HepG2 (cell line): ENCODE measurements around the gene SCAND1. TPM values are rescaled to one million over a fixed set of nuclear protein-coding genes. Genes with fewer than 3 reads are reported as not detected.

Source experiments
- ATAC-seq: fragments of 200-7000 bp; cut with Tn5 transposase; 3 replicates; pipeline ENCODE4 v1.9.1; 2020; ENCODE audit warnings: mild to moderate bottlenecking, moderate library complexity
- BruUV-seq: library from RNA; stranded (reverse); fragments of 400-500 nt; replicated peaks from 2 replicates; lab custom pipeline; 2021; lab: Mats Ljungman, UMichigan
- CTCF ChIA-PET: fragments of 300-600 bp; formaldehyde crosslinking; extraction: SDS; loops from one replicate; lab custom pipeline; 2021; ENCODE audit warnings: low total read pairs, inconsistent platforms, low intra/inter-chr PET ratio; lab: Yijun Ruan, JAX
- POLR2A ChIA-PET: fragments of 350-600 bp; sonication (Branson Sonifier 250); formaldehyde crosslinking; loops from one replicate; lab custom pipeline; 2020; ENCODE audit warnings: antibody characterized with exemption, inconsistent platforms; lab: Yijun Ruan, JAX
- DNase-seq: peaks from one replicate; pipeline ENCODE4 v3.0.0-alpha.2; 2015; ENCODE audit warnings: low spot score
- FAIRE-seq: peaks from 3 replicates; lab custom pipeline; 2011; peaks lifted over from hg19 to GRCh38; lab: Jason Lieb, UNC
- H2AFZ ChIP-seq: one replicate; pipeline ENCODE4 v1.6.1; 2011; ENCODE audit warnings: low read length, inconsistent platforms
- H3K27ac ChIP-seq: fragments of 300-600 bp; 3 replicates; pipeline ENCODE4 v1.8.0; 2011; ENCODE audit warnings: mixed run types, mild to moderate bottlenecking, mixed read lengths, low read length, inconsistent platforms; ENCODE audit not compliant: insufficient read depth; ENCODE audit errors: extremely low read length
- H3K27me3 ChIP-seq, 2 experiments: fragments of 200-600 bp in 1 of 2; 2 replicates in 1 of 2; 3 replicates in 1 of 2; pipeline versions ENCODE4 v1.6.0 to v1.8.0; 2011; ENCODE audit warnings: low read length in 2 of 2, mild to moderate bottlenecking in 2 of 2, moderate library complexity in 2 of 2, inconsistent platforms in 1 of 2; ENCODE audit not compliant: insufficient read depth in 2 of 2, control insufficient read depth in 1 of 2
- H3K36me3 ChIP-seq, 2 experiments: fragments of 200-600 bp in 1 of 2; replicated peaks in 1 of 2; 2 replicates in 1 of 2; 3 replicates in 1 of 2; pipeline versions ENCODE4 v1.5.1 to v1.8.0; 2011; ENCODE audit warnings: low read length in 2 of 2, inconsistent platforms in 1 of 2; ENCODE audit not compliant: insufficient read depth in 2 of 2, control insufficient read depth in 1 of 2
- H3K4me1 ChIP-seq: 2 replicates; pipeline ENCODE4 v1.5.1; 2012; ENCODE audit warnings: low read length, inconsistent platforms; ENCODE audit not compliant: insufficient read depth
- H3K4me2 ChIP-seq: 2 replicates; pipeline ENCODE4 v1.6.0; 2011; ENCODE audit warnings: low read depth, low read length, inconsistent platforms
- H3K4me3 ChIP-seq, 3 experiments: fragments of 200-600 bp in 1 of 3; sonication (generic), shearing (Covaris generic) in 1 of 3; replicated peaks in 1 of 3; 2 replicates each; pipeline ENCODE4 v1.5.1; 2011 to 2016; ENCODE audit warnings: low read length in 3 of 3, inconsistent platforms in 2 of 3, low read depth in 2 of 3, mild to moderate bottlenecking in 2 of 3, control low read depth in 1 of 3, mixed read lengths in 1 of 3; ENCODE audit not compliant: insufficient read depth in 1 of 3
- H3K79me2 ChIP-seq: one replicate; pipeline ENCODE4 v1.6.1; 2011; ENCODE audit warnings: low read length, inconsistent platforms; ENCODE audit not compliant: insufficient read depth
- H3K9ac ChIP-seq: 2 replicates; pipeline ENCODE4 v1.6.0; 2011; ENCODE audit warnings: mild to moderate bottlenecking, low read depth, low read length, inconsistent platforms; ENCODE audit not compliant: insufficient read depth
- H3K9me3 ChIP-seq: 2 replicates; pipeline ENCODE4 v1.5.1; 2012; ENCODE audit warnings: mild to moderate bottlenecking, low read length
- H4K20me1 ChIP-seq: 2 replicates; pipeline ENCODE4 v1.6.0; 2011; ENCODE audit warnings: inconsistent platforms, mild to moderate bottlenecking, low read length, moderate library complexity; ENCODE audit not compliant: insufficient read depth
- GTF3A ChIP-seq: sonication (generic); formaldehyde crosslinking; conservative IDR thresholded peaks from 2 replicates; pipeline ENCODE4 v1.4.0; 2020; ENCODE audit warnings: mild to moderate bottlenecking, missing genetic modification reagents
- SMYD3 ChIP-seq: sonication (generic); formaldehyde crosslinking; IDR thresholded peaks from 2 replicates; pipeline ENCODE4 v1.8.1; 2023; ENCODE audit warnings: mild to moderate bottlenecking, missing genetic modification reagents
- ZNF558 ChIP-seq: sonication (generic); formaldehyde crosslinking; IDR thresholded peaks from 2 replicates; pipeline ENCODE4 v1.9.0; 2022; ENCODE audit warnings: mild to moderate bottlenecking, missing genetic modification reagents, borderline replicate concordance
- WGBS: methylation state at CpG from one replicate; pipeline ENCODE4 v1.1.6; 2017; ENCODE audit warnings: low lambda C conversion rate; 5-methylcytosine and 5-hydroxymethylcytosine counted together
- in situ Hi-C: cut with HindIII; loops from 2 replicates; pipeline ENCODE4 v1.10.0; 2017; ENCODE audit warnings: low pct_unique_long_range_greater_than_20kb; ENCODE audit not compliant: extremely low pct_ligation_motif_present
- intact Hi-C: fragments of 100-400 bp; cut with micrococcal nuclease; formaldehyde crosslinking; loops from one replicate; pipeline ENCODE4 v1.10.0; 2022; ENCODE audit not compliant: unreplicated experiment
- polyA plus RNA-seq, 8 experiments: library from polyadenylated mRNA; depleted of rRNA in 3 of 8; stranded (reverse) in 7 of 8; unstranded in 1 of 8; fragments of >200 nt; fragmentation: Illumina TruSeq in 4 of 8; extraction: Trizol in 4 of 8; gene quantifications; 2 replicates each; pipeline versions ENCODE4 v1.2.1 to v1.2.3, GENCODE V29; 2011 to 2016; ENCODE audit warnings: low read depth in 4 of 8, missing spikeins in 1 of 8, mixed read lengths in 1 of 8; ENCODE audit not compliant: insufficient read depth in 1 of 8
- total RNA-seq, 5 experiments: library from RNA; depleted of rRNA; stranded (reverse); fragments of >200 nt; fragmentation: Illumina TruSeq; extraction: Trizol; gene quantifications; 2 replicates each; pipeline ENCODE4 v1.2.3, GENCODE V29; 2016; ENCODE audit warnings: low read depth in 1 of 5
- TF ChIP-seq, protein P1 (sequence below): sonication (generic); formaldehyde crosslinking; IDR thresholded peaks from 2 replicates; pipeline ENCODE4 v1.5.0; 2020; ENCODE audit warnings: missing genetic modification reagents
- TF ChIP-seq, protein P2 (sequence below), 2 experiments: fragments of 450-650 bp in 1 of 2; sonication (generic) in 1 of 2; formaldehyde crosslinking in 1 of 2; IDR thresholded peaks; 2 replicates each; pipeline versions ENCODE4 v1.6.1 to v1.8.0; 2016 to 2022; ENCODE audit warnings: antibody characterized with exemption in 1 of 2, mild to moderate bottlenecking in 1 of 2, missing genetic modification reagents in 1 of 2

The SCAND1 gene
- total and polyA plus RNA-seq, 2 of the 13 experiments (the other 11 are each of a cell fraction or from before 2014, with no cell fraction given), result 19.3 to 109 TPM

DNA sequence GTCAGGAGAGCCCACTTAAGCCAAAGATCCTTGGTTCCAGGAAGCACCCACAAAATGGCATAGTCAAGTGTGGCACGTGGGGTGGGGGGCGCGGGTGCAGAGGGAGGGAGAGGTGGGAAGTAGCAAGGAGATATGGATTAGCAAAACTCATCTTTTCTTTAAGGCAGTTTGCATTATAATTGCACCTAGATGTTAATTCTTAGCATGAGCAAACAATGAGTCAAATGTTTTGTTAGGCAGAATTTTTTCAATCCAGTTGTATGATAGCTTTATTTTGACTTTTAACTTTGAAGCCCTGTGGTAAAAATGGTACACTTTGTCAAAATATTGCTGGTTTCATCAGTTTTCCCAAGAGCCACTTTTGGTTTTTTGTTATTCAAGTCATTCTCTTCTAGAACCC, 15.0 kb downstream of the SCAND1 start:
- ATAC-seq (no peak), FAIRE-seq (no peak), DNase-seq (no peak)
- Histone ChIP-seq H3K9ac (no peak overlapping the region), H3K4me1 (no peaks in the 10 kb centered on the region), H4K20me1 (no peaks in the 10 kb centered on the region)
- TF ChIP-seq GTF3A (CRISPR knock-in tag) (no peak), ZNF558 (CRISPR knock-in tag) (no peak), SMYD3 (CRISPR knock-in tag) (no peak)
- TF ChIP-seq, protein P1, sequence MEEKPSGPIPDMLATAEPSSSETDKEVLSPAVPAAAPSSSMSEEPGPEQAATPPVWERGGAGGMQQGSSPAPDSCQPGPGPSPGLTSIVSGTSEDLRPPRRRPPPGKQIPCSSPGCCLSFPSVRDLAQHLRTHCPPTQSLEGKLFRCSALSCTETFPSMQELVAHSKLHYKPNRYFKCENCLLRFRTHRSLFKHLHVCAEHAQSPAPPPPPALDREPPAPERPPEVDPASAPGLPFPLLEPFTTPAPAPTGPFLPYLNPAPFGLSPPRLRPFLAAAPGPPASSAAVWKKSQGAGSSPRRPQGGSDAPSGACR (CRISPR knock-in tag), result no peak
- TF ChIP-seq, protein P2, sequence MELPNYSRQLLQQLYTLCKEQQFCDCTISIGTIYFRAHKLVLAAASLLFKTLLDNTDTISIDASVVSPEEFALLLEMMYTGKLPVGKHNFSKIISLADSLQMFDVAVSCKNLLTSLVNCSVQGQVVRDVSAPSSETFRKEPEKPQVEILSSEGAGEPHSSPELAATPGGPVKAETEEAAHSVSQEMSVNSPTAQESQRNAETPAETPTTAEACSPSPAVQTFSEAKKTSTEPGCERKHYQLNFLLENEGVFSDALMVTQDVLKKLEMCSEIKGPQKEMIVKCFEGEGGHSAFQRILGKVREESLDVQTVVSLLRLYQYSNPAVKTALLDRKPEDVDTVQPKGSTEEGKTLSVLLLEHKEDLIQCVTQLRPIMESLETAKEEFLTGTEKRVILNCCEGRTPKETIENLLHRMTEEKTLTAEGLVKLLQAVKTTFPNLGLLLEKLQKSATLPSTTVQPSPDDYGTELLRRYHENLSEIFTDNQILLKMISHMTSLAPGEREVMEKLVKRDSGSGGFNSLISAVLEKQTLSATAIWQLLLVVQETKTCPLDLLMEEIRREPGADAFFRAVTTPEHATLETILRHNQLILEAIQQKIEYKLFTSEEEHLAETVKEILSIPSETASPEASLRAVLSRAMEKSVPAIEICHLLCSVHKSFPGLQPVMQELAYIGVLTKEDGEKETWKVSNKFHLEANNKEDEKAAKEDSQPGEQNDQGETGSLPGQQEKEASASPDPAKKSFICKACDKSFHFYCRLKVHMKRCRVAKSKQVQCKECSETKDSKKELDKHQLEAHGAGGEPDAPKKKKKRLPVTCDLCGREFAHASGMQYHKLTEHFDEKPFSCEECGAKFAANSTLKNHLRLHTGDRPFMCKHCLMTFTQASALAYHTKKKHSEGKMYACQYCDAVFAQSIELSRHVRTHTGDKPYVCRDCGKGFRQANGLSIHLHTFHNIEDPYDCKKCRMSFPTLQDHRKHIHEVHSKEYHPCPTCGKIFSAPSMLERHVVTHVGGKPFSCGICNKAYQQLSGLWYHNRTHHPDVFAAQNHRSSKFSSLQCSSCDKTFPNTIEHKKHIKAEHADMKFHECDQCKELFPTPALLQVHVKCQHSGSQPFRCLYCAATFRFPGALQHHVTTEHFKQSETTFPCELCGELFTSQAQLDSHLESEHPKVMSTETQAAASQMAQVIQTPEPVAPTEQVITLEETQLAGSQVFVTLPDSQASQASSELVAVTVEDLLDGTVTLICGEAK (IDR thresholded peaks at IDR 0.05), result no peak
- TF ChIP-seq, protein P2 (CRISPR knock-in tag; IDR thresholded peaks at IDR 0.05), result no peak
- TF ChIP-seq, all 625 proteins: peak for 0
- ChIA-PET POLR2A (no interaction called here), CTCF (no interaction called here)
- 99% methylated on average over 3 of the region's 3 CpGs for WGBS
- H3K4me2 ChIP-seq, result no peak overlapping the region
- no TSS peak for BruUV-seq
- no peaks in the 10 kb centered on the region for H3K79me2 ChIP-seq
- in situ Hi-C loops (no loop called here), intact Hi-C loops (no loop called here)
- no peak overlapping the region for H3K4me3 ChIP-seq
- H3K9me3 ChIP-seq, result no peaks in the 10 kb centered on the region
- H3K27ac ChIP-seq, result no peak overlapping the region
- peaks cover 31 to 49% of the 10 kb centered on the region in 2 experiments; a peak in 4 of 5 replicates for H3K36me3 ChIP-seq
- no peaks in the 10 kb centered on the region for H3K27me3 ChIP-seq
- H2AFZ ChIP-seq, result no peak overlapping the region
